HCT116 (cell line): ENCODE results near the gene ZNF485. TPM values are rescaled to one million over a fixed set of nuclear protein-coding genes. Genes with fewer than 3 reads are reported as not detected.
"Not testable (repeated sequence)": the region's sequence is repeated elsewhere in the genome, so short reads cannot be mapped to it uniquely, and the experiment has no call there.

Experiments used
- ATAC-seq: fragments of 200-7000 bp; cut with Tn5 transposase; 2 replicates; pipeline ENCODE4 v1.9.1; 2020; ENCODE audit warnings: mild to moderate bottlenecking, moderate library complexity
- BruUV-seq: library from RNA; stranded (reverse); fragments of 400-500 nt; replicated peaks from 2 replicates; lab custom pipeline; 2021; lab: Mats Ljungman, UMichigan
- CTCF ChIA-PET: fragments of 300-600 bp; sonication (Branson Sonifier 250); formaldehyde crosslinking; loops from one replicate; lab custom pipeline; 2021; ENCODE audit warnings: antibody characterized with exemption; lab: Charles Lee
- POLR2A ChIA-PET: fragments of 300-600, 350-600 bp; sonication (Branson Sonifier 250); formaldehyde crosslinking; loops from one replicate; lab custom pipeline; 2021; ENCODE audit warnings: antibody characterized with exemption; lab: Charles Lee
- RAD21 ChIA-PET, 2 experiments: fragments of 300-600 bp; sonication (Branson Sonifier 250); formaldehyde crosslinking; loops; one replicate each; lab custom pipeline; 2023; ENCODE audit warnings: low total read pairs in 2 of 2; ENCODE audit not compliant: uncharacterized antibody in 2 of 2, unreplicated experiment in 2 of 2, low non-redundant PET in 1 of 2; lab: Charles Lee
- DNase-seq: peaks from one replicate; pipeline ENCODE4 v3.0.0-alpha.2; 2010; ENCODE audit warnings: low read depth, low spot score
- H2AFZ ChIP-seq: fragments of 200-600 bp; shearing (Covaris generic), sonication (generic); 2 replicates; pipeline ENCODE4 v1.6.1; 2017; ENCODE audit warnings: low read depth, mixed run types, mixed read lengths, antibody characterized with exemption, low read length; ENCODE audit not compliant: poor library complexity, severe bottlenecking
- H3K27ac ChIP-seq: 2 replicates; pipeline ENCODE4 v1.5.1; 2012; ENCODE audit warnings: low read depth, low read length
- H3K27me3 ChIP-seq: fragments of 200-600 bp; sonication (generic); 2 replicates; pipeline ENCODE4 v1.6.1; 2016; ENCODE audit warnings: mixed run types, low read length, mixed read lengths; ENCODE audit not compliant: insufficient read depth
- H3K36me3 ChIP-seq, 2 experiments: fragments of 200-500 bp in 1 of 2; fragments of 200-600 bp in 1 of 2; sonication (Bioruptor generic) in 1 of 2; sonication (generic) in 1 of 2; 2 replicates each; pipeline versions ENCODE4 v1.5.1 to v1.6.1; 2014 to 2016; ENCODE audit warnings: low read length in 2 of 2, inconsistent platforms in 1 of 2, mixed read lengths in 1 of 2, mixed run types in 1 of 2; ENCODE audit not compliant: insufficient read depth in 2 of 2, control insufficient read depth in 1 of 2
- H3K4me1 ChIP-seq, 2 experiments: fragments of 200-600 bp in 1 of 2; sonication (generic) in 1 of 2; 2 replicates each; pipeline versions ENCODE4 v1.5.1 to v1.6.1; 2012 to 2017; ENCODE audit warnings: low read length in 2 of 2, inconsistent platforms in 1 of 2, mild to moderate bottlenecking in 1 of 2, mixed read lengths in 1 of 2, mixed run types in 1 of 2, moderate library complexity in 1 of 2; ENCODE audit not compliant: insufficient read depth in 2 of 2, control insufficient read depth in 1 of 2
- H3K4me2 ChIP-seq: fragments of 200-600 bp; sonication (generic); 2 replicates; pipeline ENCODE4 v1.6.1; 2017; ENCODE audit warnings: mixed run types, low read length, mixed read lengths
- H3K4me3 ChIP-seq, 2 experiments: fragments of 200-600 bp in 1 of 2; sonication (generic) in 1 of 2; replicated peaks in 1 of 2; 2 replicates each; pipeline ENCODE4 v1.5.1; 2011 to 2016; ENCODE audit warnings: low read length in 2 of 2, control low read depth in 1 of 2, low read depth in 1 of 2, mild to moderate bottlenecking in 1 of 2, mixed read lengths in 1 of 2, mixed run types in 1 of 2
- H3K79me2 ChIP-seq: fragments of 200-600 bp; sonication (generic); 2 replicates; pipeline ENCODE4 v1.6.1; 2017; ENCODE audit warnings: mild to moderate bottlenecking, mixed run types, low read length, moderate library complexity, mixed read lengths; ENCODE audit not compliant: insufficient read depth
- H3K9ac ChIP-seq: fragments of 200-600 bp; sonication (generic); 2 replicates; pipeline ENCODE4 v1.6.1; 2016; ENCODE audit warnings: low read length, mixed read lengths
- H3K9me2 ChIP-seq: fragments of 200-600 bp; sonication (generic), shearing (Covaris generic); 2 replicates; pipeline ENCODE4 v1.6.1; 2017; ENCODE audit warnings: mixed run types, mild to moderate bottlenecking, moderate library complexity; ENCODE audit not compliant: insufficient read depth
- H3K9me3 ChIP-seq, 2 experiments: fragments of 200-500 bp in 1 of 2; fragments of 200-600 bp in 1 of 2; sonication (Bioruptor generic) in 1 of 2; sonication (generic) in 1 of 2; 2 replicates each; pipeline ENCODE4 v1.6.1; 2014 to 2017; ENCODE audit warnings: low read length in 2 of 2, mixed read lengths in 2 of 2, inconsistent platforms in 1 of 2, low read depth in 1 of 2, mild to moderate bottlenecking in 1 of 2, mixed run types in 1 of 2, moderate library complexity in 1 of 2; ENCODE audit not compliant: control insufficient read depth in 1 of 2, insufficient read depth in 1 of 2
- H4K20me1 ChIP-seq: fragments of 200-600 bp; sonication (generic), shearing (Covaris generic); 2 replicates; pipeline ENCODE4 v1.6.1; 2017; ENCODE audit warnings: mixed run types, mild to moderate bottlenecking, moderate library complexity; ENCODE audit not compliant: insufficient read depth
- ATF3 ChIP-seq: IDR thresholded peaks from 2 replicates; pipeline ENCODE4 v1.6.1; 2012
- CBX3 ChIP-seq: IDR thresholded peaks from 2 replicates; pipeline ENCODE4 v1.6.1; 2012; ENCODE audit warnings: low read depth
- EGR1 ChIP-seq: IDR thresholded peaks from 2 replicates; pipeline ENCODE4 v1.6.1; 2012; ENCODE audit warnings: low read depth
- EZH2 ChIP-seq: fragments of 200-600 bp; sonication (generic); IDR thresholded peaks from 2 replicates; pipeline ENCODE4 v1.6.1; 2017; ENCODE audit warnings: antibody characterized with exemption, mixed run types
- EZH2phosphoT487 ChIP-seq: fragments of 200-600 bp; IDR thresholded peaks from 2 replicates; pipeline ENCODE4 v1.6.1; 2018; ENCODE audit warnings: antibody characterized with exemption, borderline replicate concordance
- FOSL1 ChIP-seq: IDR thresholded peaks from 2 replicates; pipeline ENCODE4 v1.6.1; 2012; ENCODE audit warnings: low read depth
- JUND ChIP-seq: IDR thresholded peaks from 2 replicates; pipeline ENCODE4 v1.6.1; 2012
- POLR2A ChIP-seq: IDR thresholded peaks from 2 replicates; pipeline ENCODE4 v1.7.0; 2011; ENCODE audit warnings: borderline replicate concordance; ENCODE audit not compliant: insufficient read depth, insufficient read length; ENCODE audit errors: extremely low read depth
- POLR2AphosphoS5 ChIP-seq: IDR thresholded peaks from 2 replicates; pipeline ENCODE4 v1.6.1; 2011; ENCODE audit warnings: mild to moderate bottlenecking, low read depth, low read length, moderate library complexity
- SIN3A ChIP-seq: IDR thresholded peaks from 2 replicates; pipeline ENCODE4 v1.6.1; 2012; ENCODE audit warnings: low read depth
- SRF ChIP-seq: IDR thresholded peaks from 2 replicates; pipeline ENCODE4 v1.6.1; 2012; ENCODE audit warnings: low read depth
- YY1 ChIP-seq: IDR thresholded peaks from 2 replicates; pipeline ENCODE4 v1.6.1; 2011; ENCODE audit warnings: low read length, low read depth, moderate library complexity, mild to moderate bottlenecking; ENCODE audit not compliant: insufficient replicate concordance; ENCODE audit errors: extremely low read depth
- ZFX ChIP-seq: fragments of 450-650 bp; IDR thresholded peaks from 2 replicates; pipeline ENCODE4 v1.6.1; 2017
- ZNF274 ChIP-seq: fragments of 200-500 bp; sonication (Bioruptor generic); IDR thresholded peaks from 2 replicates; pipeline ENCODE4 v1.6.1; 2014; ENCODE audit warnings: mild to moderate bottlenecking, low read depth, low read length, inconsistent platforms
- intact Hi-C: fragments of 100-400 bp; cut with micrococcal nuclease; formaldehyde crosslinking; loops from 2 replicates; pipeline ENCODE4 v1.10.0; 2022
- total RNA-seq: library from RNA; stranded (reverse); gene quantifications from one replicate; pipeline ENCODE4 v1.2.1, GENCODE V29; 2021; ENCODE audit not compliant: unreplicated experiment

Gene ZNF485
- total RNA-seq, 1 experiment from 2014 or later = 5.8 TPM

- intact Hi-C loops = no loop called here
Observed at GRCh38 chr10:43598446-43598845, 7.8 kb upstream of the ZNF485 start.

GRCh38 chr10:43599333-43599732, 6.9 kb upstream of the ZNF485 start:
- no peak overlapping the region for H3K4me3 ChIP-seq
- no peaks in the 10 kb centered on the region for H3K4me1 ChIP-seq
- TF ChIP-seq FOSL1 (no peak), JUND (no peak), YY1 (no peak), POLR2A (no peak), POLR2AphosphoS5 (no peak), ZFX (no peak), ATF3 (no peak), CBX3 (no peak), ZNF274 (no peak)
- TF ChIP-seq, all 23 proteins: peak for 0
- Histone ChIP-seq H3K4me2 (no peak overlapping the region), H4K20me1 (no peaks in the 10 kb centered on the region), H3K27ac (no peak overlapping the region), H3K9me3 (no peaks in the 10 kb centered on the region), H2AFZ (no peak overlapping the region), H3K79me2 (no peaks in the 10 kb centered on the region), H3K36me3 (no peaks in the 10 kb centered on the region), H3K9me2 (no peaks in the 10 kb centered on the region), H3K9ac (no peak overlapping the region), H3K27me3 (no peaks in the 10 kb centered on the region)
- RAD21 ChIA-PET = no interaction called here
- no peak for ATAC-seq
- no peak for DNase-seq
- no TSS peak for BruUV-seq
- CTCF ChIA-PET = no interaction called here
- POLR2A ChIA-PET = no interaction called here
- intact Hi-C loops = no loop called here

More at GRCh38 chr10:43598446-43598845, 7.8 kb upstream of the ZNF485 start:
- no peaks in the 10 kb centered on the region for H3K27me3 ChIP-seq
- H3K27ac ChIP-seq = no peak overlapping the region
- H3K36me3 ChIP-seq = no peaks in the 10 kb centered on the region
- ChIA-PET RAD21 (no interaction called here), CTCF (no interaction called here), POLR2A (no interaction called here)
- H3K79me2 ChIP-seq = no peaks in the 10 kb centered on the region
- no peaks in the 10 kb centered on the region for H4K20me1 ChIP-seq
- DNase-seq = no peak
- no peak overlapping the region for H3K4me2 ChIP-seq
- H3K9ac ChIP-seq = no peak overlapping the region
- no TSS peak for BruUV-seq
- no peaks in the 10 kb centered on the region for H3K9me3 ChIP-seq
- no peak for ATAC-seq
- no peak overlapping the region for H3K4me3 ChIP-seq
- H3K4me1 ChIP-seq = no peaks in the 10 kb centered on the region
- H2AFZ ChIP-seq = no peak overlapping the region
- no peaks in the 10 kb centered on the region for H3K9me2 ChIP-seq
- TF ChIP-seq ZFX (no peak), EZH2phosphoT487 (no peak), EGR1 (no peak), EZH2 (no peak), SRF (no peak), ATF3 (no peak), SIN3A (no peak), YY1 (no peak)

- H3K4me1 ChIP-seq, ATAC-seq, H3K9me3 ChIP-seq, H3K27ac ChIP-seq, H3K4me2 ChIP-seq, H3K9me2 ChIP-seq, intact Hi-C loops, H3K4me3 ChIP-seq, H3K27me3 ChIP-seq, CTCF ChIA-PET, H3K36me3 ChIP-seq, BruUV-seq, H3K79me2 ChIP-seq, H2AFZ ChIP-seq, RAD21 ChIA-PET, DNase-seq, H4K20me1 ChIP-seq, H3K9ac ChIP-seq, POLR2A ChIA-PET: not testable (repeated sequence)
Observed at GRCh38 chr10:43601576-43601975, 4.7 kb upstream of the ZNF485 start.
